COLO668 (cell line): ENCODE measurements around the gene USP6NL.
"Not testable (repeated sequence)": the region's sequence is repeated elsewhere in the genome, so short reads cannot be mapped to it uniquely, and the experiment has no call there.

Experiments
- DNase-seq: peaks from one replicate; lab custom pipeline; 2025; ENCODE audit not compliant: unreplicated experiment; lab: John Stamatoyannopoulos, UW

The USP6NL gene

GRCh38 chr10:11448545-11449244, 162.8 kb downstream of the USP6NL start:
- DNase-seq = no peak

- no peak for DNase-seq
These were observed 163.3 kb downstream of the USP6NL start for GRCh38 chr10:11448190-11448544.

- DNase-seq = no peak
These were observed 163.9 kb downstream of the USP6NL start for GRCh38 chr10:11447586-11447985.

- no peak for DNase-seq
These were observed 164.6 kb downstream of the USP6NL start for GRCh38 chr10:11446864-11447263.

- no peak for DNase-seq
These were observed 165.3 kb downstream of the USP6NL start for GRCh38 chr10:11446133-11446532.

- no peak for DNase-seq
These were observed 166.8 kb downstream of the USP6NL start for GRCh38 chr10:11444531-11445228.

- DNase-seq = no peak
These were observed 167.3 kb downstream of the USP6NL start for GRCh38 chr10:11444155-11444530.

- no peak for DNase-seq
These were observed 167.8 kb downstream of the USP6NL start for GRCh38 chr10:11443468-11444154.

- no peak for DNase-seq
These were observed 169.3 kb downstream of the USP6NL start for GRCh38 chr10:11442001-11442773.

- DNase-seq = no peak
These were observed 170.3 kb downstream of the USP6NL start for GRCh38 chr10:11441151-11441535.

- no peak for DNase-seq
These were observed 170.9 kb downstream of the USP6NL start for GRCh38 chr10:11440250-11441150.

GRCh38 chr10:11439523-11440053, 171.9 kb downstream of the USP6NL start:
- no peak for DNase-seq

- peak; percentile 35 for DNase-seq
These were observed 173.9 kb downstream of the USP6NL start for GRCh38 chr10:11437391-11438142.

- DNase-seq = not testable (repeated sequence)
These were observed 175.0 kb downstream of the USP6NL start for GRCh38 chr10:11436445-11436844.

GRCh38 chr10:11435581-11435981, 175.9 kb downstream of the USP6NL start:
- DNase-seq = no peak

GRCh38 chr10:11434324-11434723, 177.1 kb downstream of the USP6NL start:
- no peak for DNase-seq

GRCh38 chr10:11433657-11434056, 177.8 kb downstream of the USP6NL start:
- no peak for DNase-seq

GRCh38 chr10:11431216-11431555, 180.3 kb downstream of the USP6NL start:
- no peak for DNase-seq

- DNase-seq = no peak
These were observed 180.8 kb downstream of the USP6NL start for GRCh38 chr10:11430421-11431215.
